Ramos (cell line): ENCODE data around the gene KNL1.
"Not testable (repeated sequence)": the region's sequence is repeated elsewhere in the genome, so short reads cannot be mapped to it uniquely, and the experiment has no call there.

Source experiments
- in situ Hi-C: fragments of 300-500 bp; cut with MboI; formaldehyde crosslinking; loops from one replicate; pipeline ENCODE4 v1.14.3; 2022; ENCODE audit warnings: low sequenced_read_pairs; ENCODE audit not compliant: unreplicated experiment

KNL1 gene

GRCh38 chr15:40593588-40594428 is at the start of gene KNL1:
Gene KNL1, plus strand, starts transcription at chr15:40594249. Its CDS starts 8,683 bp downstream, at chr15:40602932.
- in situ Hi-C loops = no loop called here

- in situ Hi-C loops = no loop called here
Observed at GRCh38 chr15:40545457-40545856, 48.6 kb upstream of the KNL1 start.

- in situ Hi-C loops = no loop called here
Observed at GRCh38 chr15:40548610-40549009, 45.4 kb upstream of the KNL1 start.

GRCh38 chr15:40549894-40550293 is 44.2 kb upstream of the KNL1 start:
- in situ Hi-C loops = no loop called here

- in situ Hi-C loops = no loop called here
Observed at GRCh38 chr15:40550341-40551037, 43.6 kb upstream of the KNL1 start.

GRCh38 chr15:40554161-40554525 is 39.9 kb upstream of the KNL1 start:
- in situ Hi-C loops = no loop called here

- in situ Hi-C loops = no loop called here
Observed at GRCh38 chr15:40555876-40556275, 38.2 kb upstream of the KNL1 start.

- in situ Hi-C loops = no loop called here
Observed at GRCh38 chr15:40558952-40559742, 34.9 kb upstream of the KNL1 start.

GRCh38 chr15:40562691-40563090 is 31.4 kb upstream of the KNL1 start:
- in situ Hi-C loops = no loop called here

GRCh38 chr15:40563426-40563825 is 30.6 kb upstream of the KNL1 start:
- in situ Hi-C loops = no loop called here

GRCh38 chr15:40564591-40565332 is 29.3 kb upstream of the KNL1 start, which contains the start of gene CCDC32:
Gene CCDC32, minus strand, starts transcription at chr15:40565042. Its CDS starts 2,027 bp downstream, at chr15:40563015.
- in situ Hi-C loops = no loop called here

- in situ Hi-C loops = no loop called here
Observed at GRCh38 chr15:40565333-40566238, 28.5 kb upstream of the KNL1 start.

GRCh38 chr15:40567111-40567510 is 26.9 kb upstream of the KNL1 start:
- in situ Hi-C loops = no loop called here

- in situ Hi-C loops = no loop called here
Observed at GRCh38 chr15:40569129-40569953, 24.7 kb upstream of the KNL1 start, which contains the start of gene RPUSD2. Gene RPUSD2, plus strand, starts transcription at chr15:40569299. Its CDS starts 39 bp downstream, at chr15:40569338.

- in situ Hi-C loops = no loop called here
Observed at GRCh38 chr15:40575113-40575512, 18.9 kb upstream of the KNL1 start.

GRCh38 chr15:40576914-40577313 is 17.1 kb upstream of the KNL1 start:
- in situ Hi-C loops = not testable (repeated sequence)

- in situ Hi-C loops = no loop called here
Observed at GRCh38 chr15:40578892-40579291, 15.2 kb upstream of the KNL1 start.

GRCh38 chr15:40581796-40582195 is 12.3 kb upstream of the KNL1 start:
- in situ Hi-C loops = not testable (repeated sequence)
